Skeletal muscle tissue (tissue), 4 donors: ENCODE measurements around the gene SST. TPM values are rescaled to one million over a fixed set of nuclear protein-coding genes. Genes with fewer than 3 reads are reported as not detected.

Experiments
- H3K27ac ChIP-seq: one replicate; pipeline ENCODE4 v1.7.0; 2013; ENCODE audit warnings: mild to moderate bottlenecking, low read depth, low read length, inconsistent platforms
- H3K27me3 ChIP-seq, 3 donors: one replicate each; pipeline ENCODE4 v1.7.0; 2013; ENCODE audit warnings: low read length in 3 of 3; ENCODE audit not compliant: control insufficient read depth in 3 of 3, insufficient read depth in 3 of 3
- H3K36me3 ChIP-seq, 3 donors: one replicate each; pipeline ENCODE4 v1.7.0; 2013; ENCODE audit warnings: low read length in 3 of 3; ENCODE audit not compliant: control insufficient read depth in 3 of 3, insufficient read depth in 3 of 3
- H3K4me1 ChIP-seq, 3 donors: one replicate each; pipeline ENCODE4 v1.7.0; 2013; ENCODE audit warnings: low read length in 3 of 3, mild to moderate bottlenecking in 3 of 3; ENCODE audit not compliant: control insufficient read depth in 3 of 3, insufficient read depth in 3 of 3
- H3K4me3 ChIP-seq, 3 donors: one replicate each; pipeline ENCODE4 v1.7.0; 2013; ENCODE audit warnings: low read length in 3 of 3
- H3K9ac ChIP-seq, 3 donors: one replicate each; pipeline ENCODE4 v1.7.0; 2013; ENCODE audit warnings: low read length in 3 of 3, mild to moderate bottlenecking in 3 of 3, moderate library complexity in 2 of 3, low read depth in 1 of 3
- H3K9me3 ChIP-seq, 3 donors: one replicate each; pipeline ENCODE4 v1.7.0; 2013; ENCODE audit warnings: low read length in 3 of 3; ENCODE audit not compliant: control insufficient read depth in 3 of 3
- total RNA-seq: library from RNA; depleted of rRNA; stranded (reverse); fragments of >200 nt; gene quantifications from one replicate; pipeline ENCODE4 v1.2.3, GENCODE V29; 2014
- donor health status: Osteomylitis.

Gene SST
- total RNA-seq, 1 donor from 2014 or later: not detected

- Histone ChIP-seq H3K4me1 (no peaks in the 10 kb centered on the region), H3K36me3 (no peaks in the 10 kb centered on the region), H3K27me3 (no peaks in the 10 kb centered on the region), H3K9me3 (no peaks in the 10 kb centered on the region), H3K4me3 (no peak overlapping the region), H3K27ac (no peak overlapping the region), H3K9ac (no peak overlapping the region)
Observed at GRCh38 chr3:187639927-187640568, 30.1 kb downstream of the SST start.

- Histone ChIP-seq H3K36me3 (no peaks in the 10 kb centered on the region), H3K27me3 (no peaks in the 10 kb centered on the region), H3K4me1 (no peaks in the 10 kb centered on the region), H3K27ac (no peak overlapping the region), H3K4me3 (no peak overlapping the region), H3K9ac (no peak overlapping the region), H3K9me3 (no peaks in the 10 kb centered on the region)
Observed at GRCh38 chr3:187636528-187636927, 33.7 kb downstream of the SST start.

- Histone ChIP-seq H3K27ac (no peak overlapping the region), H3K9me3 (no peaks in the 10 kb centered on the region), H3K9ac (no peak overlapping the region), H3K4me3 (no peak overlapping the region), H3K36me3 (no peaks in the 10 kb centered on the region), H3K4me1 (peaks cover 3 to 7% (median 5%) of the 10 kb centered on the region in 3 donors), H3K27me3 (no peaks in the 10 kb centered on the region)
Observed at GRCh38 chr3:187630404-187630803, 39.8 kb downstream of the SST start.

DNA sequence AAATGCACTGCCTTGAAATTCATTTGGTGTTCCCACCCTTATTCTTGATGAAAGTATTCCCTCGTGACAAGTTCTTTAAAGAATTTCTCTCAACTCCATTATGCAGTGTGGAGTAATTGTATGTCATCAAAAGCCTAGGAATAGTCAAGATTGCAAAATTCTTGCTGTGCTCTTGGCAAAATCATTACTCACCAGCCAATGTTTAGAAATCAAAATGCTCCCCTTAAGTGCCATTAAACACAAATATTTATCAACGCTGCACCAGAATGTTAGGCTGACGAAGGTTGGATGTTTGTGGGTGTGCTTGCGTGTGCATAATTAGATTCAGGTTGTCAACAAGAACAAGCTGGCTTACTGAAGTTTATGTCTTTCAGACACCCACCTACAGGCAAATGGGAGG, 40.5 kb downstream of the SST start:
- Histone ChIP-seq H3K36me3 (no peaks in the 10 kb centered on the region), H3K4me3 (no peak overlapping the region), H3K27ac (no peak overlapping the region), H3K9ac (no peak overlapping the region), H3K4me1 (peaks cover 3 to 7% (median 5%) of the 10 kb centered on the region in 3 donors), H3K27me3 (no peaks in the 10 kb centered on the region), H3K9me3 (no peaks in the 10 kb centered on the region)

DNA sequence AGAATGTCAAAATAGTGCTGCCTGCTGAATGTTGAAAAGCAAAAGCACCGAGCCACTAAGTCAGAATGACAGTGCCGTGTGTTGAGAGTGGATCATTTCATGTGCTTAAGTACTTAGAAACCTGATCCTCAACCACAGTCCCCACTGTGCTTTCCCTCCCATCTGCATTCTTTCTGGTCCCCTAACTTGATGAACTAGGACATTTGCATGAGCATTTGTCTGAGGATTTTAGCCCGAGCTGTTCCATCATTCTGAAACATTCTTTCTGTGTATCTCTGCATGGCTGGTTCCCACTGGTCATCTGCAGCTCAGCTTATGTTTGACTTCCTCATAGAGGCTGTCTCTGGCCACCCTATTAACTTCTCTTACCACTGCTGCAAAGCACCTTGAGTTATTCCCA, 42.0 kb downstream of the SST start:
- Histone ChIP-seq H3K9ac (no peak overlapping the region), H3K9me3 (no peaks in the 10 kb centered on the region), H3K4me3 (no peak overlapping the region), H3K4me1 (peaks cover 3 to 7% (median 5%) of the 10 kb centered on the region in 3 donors), H3K27me3 (peaks cover 0 to 3% (median 0%) of the 10 kb centered on the region in 3 donors), H3K27ac (no peak overlapping the region), H3K36me3 (no peaks in the 10 kb centered on the region)

- H3K27ac ChIP-seq: no peak overlapping the region
- H3K36me3 ChIP-seq: no peaks in the 10 kb centered on the region
- H3K27me3 ChIP-seq: peaks cover 0 to 3% (median 0%) of the 10 kb centered on the region in 3 donors
- no peak overlapping the region for H3K9ac ChIP-seq
- H3K9me3 ChIP-seq: no peaks in the 10 kb centered on the region
- no peak overlapping the region for H3K4me3 ChIP-seq
- peaks cover 3 to 7% (median 5%) of the 10 kb centered on the region in 3 donors for H3K4me1 ChIP-seq
Observed at GRCh38 chr3:187626581-187626980, 43.6 kb downstream of the SST start.

DNA sequence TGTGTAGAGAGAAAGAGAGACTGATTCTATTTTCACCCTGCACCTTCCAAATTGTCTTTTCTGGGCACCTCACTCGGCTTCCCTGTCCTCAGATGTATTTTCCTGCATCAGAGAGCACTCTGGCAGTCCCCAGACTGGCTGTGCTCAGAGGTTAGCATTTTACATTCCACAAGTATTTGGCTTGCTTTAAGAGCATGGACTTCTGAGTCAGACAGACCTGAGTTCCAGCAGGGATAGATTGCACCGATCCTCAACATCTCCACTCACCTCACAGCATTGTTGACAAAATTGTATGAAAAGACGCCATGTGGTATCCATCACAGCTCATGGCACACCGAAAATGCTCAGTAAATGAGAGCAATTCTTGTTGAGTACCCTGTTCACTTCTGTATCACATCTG, 45.6 kb downstream of the SST start:
- Histone ChIP-seq H3K9ac (no peak overlapping the region), H3K4me3 (no peak overlapping the region), H3K27ac (no peak overlapping the region), H3K36me3 (no peaks in the 10 kb centered on the region), H3K9me3 (no peaks in the 10 kb centered on the region), H3K4me1 (peaks cover 3 to 7% (median 5%) of the 10 kb centered on the region in 3 donors), H3K27me3 (peaks cover 0 to 3% (median 0%) of the 10 kb centered on the region in 3 donors)

- no peaks in the 10 kb centered on the region for H3K9me3 ChIP-seq
- no peak overlapping the region for H3K4me3 ChIP-seq
- H3K4me1 ChIP-seq: peaks cover 1 to 7% (median 3%) of the 10 kb centered on the region in 3 donors
- H3K9ac ChIP-seq: no peak overlapping the region
- H3K36me3 ChIP-seq: no peaks in the 10 kb centered on the region
- H3K27ac ChIP-seq: no peak overlapping the region
- peaks cover 0 to 3% (median 0%) of the 10 kb centered on the region in 3 donors for H3K27me3 ChIP-seq
Observed at GRCh38 chr3:187623285-187623814, 46.8 kb downstream of the SST start.

- H3K4me1 ChIP-seq: no peaks in the 10 kb centered on the region
- H3K9me3 ChIP-seq: no peaks in the 10 kb centered on the region
- no peaks in the 10 kb centered on the region for H3K36me3 ChIP-seq
- no peak overlapping the region for H3K9ac ChIP-seq
- peaks cover 0 to 3% (median 0%) of the 10 kb centered on the region in 3 donors for H3K27me3 ChIP-seq
- no peak overlapping the region for H3K4me3 ChIP-seq
- H3K27ac ChIP-seq: no peak overlapping the region
Observed at GRCh38 chr3:187621881-187622280, 48.3 kb downstream of the SST start.

DNA sequence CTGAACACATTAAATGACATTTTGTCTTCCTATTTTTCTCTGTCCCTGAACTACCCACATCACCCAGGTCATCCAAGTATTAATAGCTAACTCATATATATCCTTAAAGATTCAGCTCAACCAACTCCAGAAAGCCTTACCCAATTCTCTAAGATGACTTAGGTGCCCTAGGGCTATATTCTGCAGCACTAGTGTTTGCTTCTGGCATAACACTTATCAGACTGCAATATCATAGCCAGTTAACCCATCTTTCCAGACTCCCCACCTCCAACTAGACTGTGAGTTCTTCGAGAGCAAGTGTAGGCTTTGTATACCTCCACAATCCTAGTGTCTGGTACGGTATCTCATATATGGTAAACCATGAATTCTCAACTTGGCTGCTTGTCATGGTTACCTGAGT, 50.7 kb downstream of the SST start:
- H3K4me1 ChIP-seq: no peaks in the 10 kb centered on the region
- no peak overlapping the region for H3K9ac ChIP-seq
- H3K9me3 ChIP-seq: no peaks in the 10 kb centered on the region
- peaks cover 0 to 3% (median 0%) of the 10 kb centered on the region in 3 donors for H3K27me3 ChIP-seq
- H3K36me3 ChIP-seq: no peaks in the 10 kb centered on the region
- H3K27ac ChIP-seq: no peak overlapping the region
- no peak overlapping the region for H3K4me3 ChIP-seq
